ENCODE data around the gene SLC4A5.

DNA sequence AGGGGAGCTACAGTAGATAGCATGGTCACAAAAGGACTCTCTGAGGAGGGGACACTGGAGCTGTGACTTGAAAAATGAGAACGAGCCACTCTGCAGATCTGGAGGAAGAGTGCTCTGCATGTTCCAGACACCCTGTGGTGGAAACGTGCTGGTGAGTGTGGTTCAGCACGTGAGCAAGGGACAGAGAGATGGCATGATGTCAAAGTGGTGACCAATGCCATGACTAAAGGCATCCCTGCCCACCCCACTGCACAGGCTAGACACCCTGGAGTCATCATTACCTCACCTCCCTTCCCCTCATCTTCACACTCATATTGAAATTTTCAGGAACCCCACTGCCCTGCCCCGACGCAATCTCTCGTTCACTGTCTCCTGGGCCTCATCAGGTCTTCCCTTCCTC is 56.5 kb downstream of the SLC4A5 start:
- TF ChIP-seq, protein P1, sequence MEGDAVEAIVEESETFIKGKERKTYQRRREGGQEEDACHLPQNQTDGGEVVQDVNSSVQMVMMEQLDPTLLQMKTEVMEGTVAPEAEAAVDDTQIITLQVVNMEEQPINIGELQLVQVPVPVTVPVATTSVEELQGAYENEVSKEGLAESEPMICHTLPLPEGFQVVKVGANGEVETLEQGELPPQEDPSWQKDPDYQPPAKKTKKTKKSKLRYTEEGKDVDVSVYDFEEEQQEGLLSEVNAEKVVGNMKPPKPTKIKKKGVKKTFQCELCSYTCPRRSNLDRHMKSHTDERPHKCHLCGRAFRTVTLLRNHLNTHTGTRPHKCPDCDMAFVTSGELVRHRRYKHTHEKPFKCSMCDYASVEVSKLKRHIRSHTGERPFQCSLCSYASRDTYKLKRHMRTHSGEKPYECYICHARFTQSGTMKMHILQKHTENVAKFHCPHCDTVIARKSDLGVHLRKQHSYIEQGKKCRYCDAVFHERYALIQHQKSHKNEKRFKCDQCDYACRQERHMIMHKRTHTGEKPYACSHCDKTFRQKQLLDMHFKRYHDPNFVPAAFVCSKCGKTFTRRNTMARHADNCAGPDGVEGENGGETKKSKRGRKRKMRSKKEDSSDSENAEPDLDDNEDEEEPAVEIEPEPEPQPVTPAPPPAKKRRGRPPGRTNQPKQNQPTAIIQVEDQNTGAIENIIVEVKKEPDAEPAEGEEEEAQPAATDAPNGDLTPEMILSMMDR (conservative IDR thresholded peaks at IDR 0.05): no peak
- no peak for TF ChIP-seq ZFX (IDR thresholded peaks at IDR 0.05)
